ENCODE measurements around the gene SMAD6.
"Not testable (repeated sequence)": the region's sequence is repeated elsewhere in the genome, so short reads cannot be mapped to it uniquely, and the experiment has no call there.

SMAD6 gene

DNA sequence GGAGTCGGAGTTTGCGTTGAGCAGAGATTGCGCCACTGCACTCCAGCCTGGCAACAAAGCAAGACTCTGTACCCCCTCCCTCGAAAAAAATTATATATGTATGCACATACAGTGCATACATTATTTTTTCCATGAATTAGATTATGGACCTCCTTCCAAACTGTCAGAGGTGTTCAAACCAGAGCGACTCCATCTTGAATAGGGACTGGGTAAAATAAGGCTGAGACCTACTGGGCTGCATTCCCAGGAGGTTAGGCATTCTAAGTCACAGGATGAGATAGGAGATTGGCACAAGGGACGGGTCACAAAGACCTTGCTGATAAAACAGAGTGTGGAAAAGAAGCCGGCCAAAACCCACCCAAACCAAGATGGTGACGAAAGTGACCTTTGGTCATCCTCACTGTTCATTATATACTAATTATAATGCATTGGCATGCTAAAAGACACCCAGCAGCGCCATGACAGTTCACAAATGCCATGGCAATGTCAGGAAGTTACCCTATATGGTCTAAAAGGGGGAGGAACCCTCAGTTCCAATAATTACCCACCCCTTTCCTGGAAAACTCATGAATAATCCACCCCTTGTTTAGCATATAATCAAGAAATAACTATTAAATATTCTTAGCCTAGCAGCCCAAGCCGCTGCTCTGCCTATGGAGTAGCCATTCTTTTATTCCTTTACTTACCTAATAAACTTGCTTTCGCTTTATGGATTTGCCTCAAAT lies 126.9 kb downstream of the SMAD6 start:
- not testable (repeated sequence) for DNase-seq

GRCh38 chr15:66829551-66830121 lies 127.6 kb downstream of the SMAD6 start:
- no peak for DNase-seq

GRCh38 chr15:66830358-66830757 lies 128.3 kb downstream of the SMAD6 start:
- DNase-seq, result no peak

GRCh38 chr15:66830823-66831222 lies 128.8 kb downstream of the SMAD6 start:
- DNase-seq, result no peak

DNA sequence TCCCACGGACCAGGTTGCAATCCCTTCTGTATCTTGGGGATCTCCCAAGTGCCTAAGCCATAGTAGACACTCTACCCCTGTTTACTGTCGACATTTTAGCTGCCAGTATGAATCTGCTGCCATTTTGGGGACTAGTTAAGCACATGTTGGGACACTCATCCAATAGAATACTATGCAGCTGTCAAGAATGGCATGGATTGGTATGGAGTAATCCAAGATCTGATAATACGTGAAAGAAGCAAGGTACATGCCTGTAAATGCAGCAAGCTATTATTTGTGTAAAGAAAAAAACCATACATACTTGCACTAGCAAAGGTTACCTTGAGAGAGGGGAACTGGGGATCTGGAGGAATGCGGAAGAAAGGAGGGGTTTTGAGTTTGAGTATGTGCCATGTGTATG lies 129.3 kb downstream of the SMAD6 start:
- no peak for DNase-seq

GRCh38 chr15:66831801-66832390 lies 129.9 kb downstream of the SMAD6 start:
- no peak for DNase-seq
